Gastroesophageal sphincter (tissue), 4 donors: ENCODE data around the gene ERC1. TPM values are rescaled to one million over a fixed set of nuclear protein-coding genes. Genes with fewer than 3 reads are reported as not detected.

Source experiments
- ATAC-seq: fragments of 150-250 bp; one replicate; pipeline ENCODE4 v1.9.1; 2016; ENCODE audit warnings: mild to moderate bottlenecking, moderate library complexity
- H3K27ac ChIP-seq, 4 donors: fragments of 200-600 bp; sonication (generic) in 3 of 4; 1 replicate in 3 of 4; 2 replicates in 1 of 4; pipeline ENCODE4 v1.5.1; 2016 to 2019
- H3K27me3 ChIP-seq: fragments of 200-600 bp; sonication (generic); one replicate; pipeline ENCODE4 v1.5.1; 2019
- H3K36me3 ChIP-seq, 2 donors: fragments of 200-600 bp; sonication (generic); one replicate each; pipeline ENCODE4 v1.5.1; 2019; ENCODE audit warnings: control low read depth in 1 of 2
- H3K4me1 ChIP-seq, 3 donors: fragments of 200-600 bp; sonication (generic); 1 replicate in 2 of 3; 2 replicates in 1 of 3; pipeline ENCODE4 v1.5.1; 2016 to 2019; ENCODE audit warnings: control low read depth in 2 of 3
- H3K4me3 ChIP-seq, 2 donors: fragments of 200-600 bp; sonication (generic); one replicate each; pipeline ENCODE4 v1.5.1; 2019; ENCODE audit warnings: mild to moderate bottlenecking in 1 of 2, moderate library complexity in 1 of 2
- H3K9me3 ChIP-seq, 3 donors: fragments of 200-600 bp; sonication (generic); one replicate each; pipeline ENCODE4 v1.5.1; 2017 to 2019; ENCODE audit warnings: control low read depth in 2 of 3
- CTCF ChIP-seq, 4 experiments: fragments of 200-600 bp in 2 of 4; fragments of 450-650 bp in 2 of 4; sonication (generic) in 1 of 4; IDR thresholded peaks; one replicate each; pipeline ENCODE4 v1.5.1; 2017 to 2019; ENCODE audit warnings: antibody characterized with exemption in 4 of 4, mild to moderate bottlenecking in 2 of 4, moderate library complexity in 2 of 4
- EP300 ChIP-seq: sonication (generic); formaldehyde crosslinking; IDR thresholded peaks from one replicate; pipeline ENCODE4 v1.6.1; 2017; ENCODE audit warnings: antibody characterized with exemption, mild to moderate bottlenecking
- POLR2A ChIP-seq, 2 donors: fragments of 450-650 bp; IDR thresholded peaks; one replicate each; pipeline ENCODE4 v1.6.1; 2017; ENCODE audit warnings: antibody characterized with exemption in 2 of 2, mild to moderate bottlenecking in 2 of 2, moderate library complexity in 1 of 2
- POLR2AphosphoS5 ChIP-seq: sonication (generic); formaldehyde crosslinking; IDR thresholded peaks from one replicate; pipeline ENCODE4 v1.6.1; 2017; ENCODE audit warnings: antibody characterized with exemption
- WGBS, 2 donors: methylation state at CpG; one replicate each; pipeline ENCODE4 v1.1.5; 2018; ENCODE audit warnings: low coverage in 1 of 2; 5-methylcytosine and 5-hydroxymethylcytosine counted together
- total RNA-seq, 4 donors: library from RNA; depleted of rRNA; stranded (reverse); fragments of >200 nt; gene quantifications; one replicate each; pipeline ENCODE4 v1.1.0, GENCODE V29; 2016

The ERC1 gene
- total RNA-seq, 4 donors from 2014 or later: 38.3 to 80.2 (median 58.4) TPM

GRCh38 chr12:1429980-1430379 is 439.0 kb downstream of the ERC1 start:
- WGBS, 2 donors: 73% methylated on average over 2 of the region's 4 CpGs; no CpG with 5 or more reads in 1 of the 2 donors
- ATAC-seq: peak; percentile 89

GRCh38 chr12:1434296-1434955 is 443.4 kb downstream of the ERC1 start:
- Histone ChIP-seq H3K27me3 (no peaks in the 10 kb centered on the region), H3K27ac (no peak overlapping the region), H3K4me1 (peaks cover 0 to 20% (median 10%) of the 10 kb centered on the region in 3 donors), H3K36me3 (no peaks in the 10 kb centered on the region), H3K9me3 (no peaks in the 10 kb centered on the region), H3K4me3 (no peak overlapping the region)
- ATAC-seq: no peak
- TF ChIP-seq EP300 (no peak), POLR2A (IDR thresholded peaks at IDR 0.05) (no peak), POLR2AphosphoS5 (no peak), CTCF (IDR thresholded peaks at IDR 0.05) (no peak)
- 92 to 95% methylated on average over 10 to 13 of the region's 14 CpGs for WGBS, 2 donors

More at GRCh38 chr12:1429980-1430379, 439.0 kb downstream of the ERC1 start:
- H3K27ac ChIP-seq: no peak overlapping the region
- no peaks in the 10 kb centered on the region for H3K9me3 ChIP-seq
- TF ChIP-seq POLR2AphosphoS5 (peak; percentile 63), POLR2A (IDR thresholded peaks at IDR 0.05) (no peak), CTCF (IDR thresholded peaks at IDR 0.05) (no peak), EP300 (no peak)
- no peaks in the 10 kb centered on the region for H3K36me3 ChIP-seq
- peaks cover 0 to 11% (median 7%) of the 10 kb centered on the region in 3 donors for H3K4me1 ChIP-seq
- H3K27me3 ChIP-seq: no peaks in the 10 kb centered on the region
- no peak overlapping the region for H3K4me3 ChIP-seq

- no peaks in the 10 kb centered on the region for H3K36me3 ChIP-seq
- ATAC-seq: no peak
- peak overlapping the region in 2 of 4 donors; percentile 25 to 55 for H3K27ac ChIP-seq
- 70 to 83% methylated on average over 2 to 3 of the region's 3 CpGs for WGBS, 2 donors
- H3K27me3 ChIP-seq: no peaks in the 10 kb centered on the region
- peaks cover 0 to 14% (median 7%) of the 10 kb centered on the region in 3 donors for H3K4me1 ChIP-seq
- H3K9me3 ChIP-seq: no peaks in the 10 kb centered on the region
- H3K4me3 ChIP-seq: no peak overlapping the region
- no peak for TF ChIP-seq POLR2A (IDR thresholded peaks at IDR 0.05)
- no peak for TF ChIP-seq EP300
- TF ChIP-seq POLR2AphosphoS5: no peak
- TF ChIP-seq CTCF (IDR thresholded peaks at IDR 0.05): no peak
Observed at GRCh38 chr12:1435044-1435443, 444.0 kb downstream of the ERC1 start.

GRCh38 chr12:1435456-1435855 is 444.4 kb downstream of the ERC1 start:
- 24 to 36% methylated on average over 3 of the region's 3 CpGs for WGBS, 2 donors
- TF ChIP-seq CTCF (IDR thresholded peaks at IDR 0.05): no peak
- peak; percentile 32 for TF ChIP-seq POLR2AphosphoS5
- Histone ChIP-seq H3K27ac (peak overlapping the region in 3 of 4 donors; percentile 6 to 55 (median 25)), H3K27me3 (no peaks in the 10 kb centered on the region), H3K4me3 (no peak overlapping the region), H3K9me3 (no peaks in the 10 kb centered on the region), H3K4me1 (peaks cover 0 to 14% (median 3%) of the 10 kb centered on the region in 3 donors), H3K36me3 (no peaks in the 10 kb centered on the region)
- peak; percentile 34 for ATAC-seq

- H3K9me3 ChIP-seq: no peaks in the 10 kb centered on the region
- ATAC-seq: no peak
- H3K36me3 ChIP-seq: no peaks in the 10 kb centered on the region
- H3K4me3 ChIP-seq: no peak overlapping the region
- TF ChIP-seq CTCF (IDR thresholded peaks at IDR 0.05): no peak
- no peak for TF ChIP-seq POLR2A (IDR thresholded peaks at IDR 0.05)
- TF ChIP-seq POLR2AphosphoS5: no peak
- no peak for TF ChIP-seq EP300
- H3K4me1 ChIP-seq: peaks cover 0 to 14% (median 3%) of the 10 kb centered on the region in 3 donors
- no peaks in the 10 kb centered on the region for H3K27me3 ChIP-seq
- WGBS, 2 donors: 96 to 97% methylated on average over 2 to 6 of the region's 6 CpGs
- H3K27ac ChIP-seq: peak overlapping the region in 2 of 4 donors; percentile 6 to 55
Observed at GRCh38 chr12:1436015-1436414, 445.0 kb downstream of the ERC1 start.
